ENCODE data around the gene C16orf86.

DNA sequence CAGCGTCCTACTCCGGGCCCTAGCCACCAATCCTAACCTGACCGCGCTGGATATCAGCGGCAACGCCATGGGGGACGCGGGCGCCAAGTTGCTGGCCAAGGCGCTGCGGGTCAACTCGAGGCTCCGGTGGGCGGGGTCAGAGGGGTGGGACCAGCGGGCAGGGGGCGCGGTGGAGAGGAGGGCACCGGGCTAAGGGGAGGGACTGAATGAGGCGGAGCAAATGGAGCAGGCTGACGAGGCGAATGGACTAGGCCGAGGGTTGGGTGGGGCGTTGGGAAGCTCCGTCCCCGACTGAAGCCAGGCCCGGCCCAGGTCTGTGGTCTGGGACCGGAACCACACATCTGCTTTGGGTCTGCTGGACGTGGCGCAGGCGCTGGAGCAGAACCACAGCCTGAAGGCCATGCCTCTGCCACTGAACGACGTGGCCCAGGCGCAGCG, 17.1 kb upstream of the C16orf86 start:
- TF ChIP-seq, protein P1, sequence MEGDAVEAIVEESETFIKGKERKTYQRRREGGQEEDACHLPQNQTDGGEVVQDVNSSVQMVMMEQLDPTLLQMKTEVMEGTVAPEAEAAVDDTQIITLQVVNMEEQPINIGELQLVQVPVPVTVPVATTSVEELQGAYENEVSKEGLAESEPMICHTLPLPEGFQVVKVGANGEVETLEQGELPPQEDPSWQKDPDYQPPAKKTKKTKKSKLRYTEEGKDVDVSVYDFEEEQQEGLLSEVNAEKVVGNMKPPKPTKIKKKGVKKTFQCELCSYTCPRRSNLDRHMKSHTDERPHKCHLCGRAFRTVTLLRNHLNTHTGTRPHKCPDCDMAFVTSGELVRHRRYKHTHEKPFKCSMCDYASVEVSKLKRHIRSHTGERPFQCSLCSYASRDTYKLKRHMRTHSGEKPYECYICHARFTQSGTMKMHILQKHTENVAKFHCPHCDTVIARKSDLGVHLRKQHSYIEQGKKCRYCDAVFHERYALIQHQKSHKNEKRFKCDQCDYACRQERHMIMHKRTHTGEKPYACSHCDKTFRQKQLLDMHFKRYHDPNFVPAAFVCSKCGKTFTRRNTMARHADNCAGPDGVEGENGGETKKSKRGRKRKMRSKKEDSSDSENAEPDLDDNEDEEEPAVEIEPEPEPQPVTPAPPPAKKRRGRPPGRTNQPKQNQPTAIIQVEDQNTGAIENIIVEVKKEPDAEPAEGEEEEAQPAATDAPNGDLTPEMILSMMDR (conservative IDR thresholded peaks at IDR 0.05 in 1 of 2, IDR thresholded peaks at IDR 0.05 in 1 of 2; ENCODE audit: low read depth in 1 of 2, low read length in 2 of 2), result no peak
- TF ChIP-seq EZH2 (IDR thresholded peaks at IDR 0.05; ENCODE audit: low read length, missing control alignments), result no peak

All from fibroblast of lung (primary cell).